H9 (cell line): Measurements from ENCODE around the gene SPINK7. TPM values are rescaled to one million over a fixed set of nuclear protein-coding genes. Genes with fewer than 3 reads are reported as not detected.

Experiments used
- DNase-seq: peaks from one replicate; pipeline ENCODE4 v3.0.0-alpha.2; 2017
- H2AFZ ChIP-seq: one replicate; pipeline ENCODE4 v1.6.1; 2013; ENCODE audit warnings: mild to moderate bottlenecking, low read length, control low read depth, moderate library complexity
- H2AK5ac ChIP-seq: 2 replicates; pipeline ENCODE4 v1.6.1; 2013; ENCODE audit warnings: low read length, control low read depth, mixed read lengths; ENCODE audit not compliant: insufficient read length
- H2BK120ac ChIP-seq: one replicate; pipeline ENCODE4 v1.6.1; 2013; ENCODE audit warnings: low read depth, mild to moderate bottlenecking, low read length, control low read depth, inconsistent platforms; ENCODE audit not compliant: poor library complexity, severe bottlenecking
- H2BK12ac ChIP-seq: 2 replicates; pipeline ENCODE4 v1.6.1; 2013; ENCODE audit warnings: low read length, control low read depth, mixed read lengths, low read depth; ENCODE audit not compliant: insufficient read length
- H2BK15ac ChIP-seq: 2 replicates; pipeline ENCODE4 v1.6.1; 2013; ENCODE audit warnings: low read depth, low read length, control low read depth
- H2BK20ac ChIP-seq: one replicate; pipeline ENCODE4 v1.6.1; 2013; ENCODE audit warnings: low read depth, mild to moderate bottlenecking, low read length, control low read depth, inconsistent platforms; ENCODE audit not compliant: poor library complexity, severe bottlenecking
- H2BK5ac ChIP-seq: 2 replicates; pipeline ENCODE4 v1.6.1; 2013; ENCODE audit warnings: low read length, control low read depth, mixed read lengths; ENCODE audit not compliant: insufficient read length
- H3K14ac ChIP-seq: 2 replicates; pipeline ENCODE4 v1.6.1; 2013; ENCODE audit warnings: low read length, control low read depth; ENCODE audit not compliant: insufficient read depth
- H3K18ac ChIP-seq: 2 replicates; pipeline ENCODE4 v1.6.1; 2013; ENCODE audit warnings: low read depth, mild to moderate bottlenecking, mixed read lengths, low read length, control low read depth; ENCODE audit not compliant: insufficient read length
- H3K23ac ChIP-seq: 2 replicates; pipeline ENCODE4 v1.6.1; 2013; ENCODE audit warnings: low read length, control low read depth, mixed read lengths, low read depth; ENCODE audit not compliant: insufficient read length
- H3K23me2 ChIP-seq: 2 replicates; pipeline ENCODE4 v1.6.1; 2013; ENCODE audit warnings: low read depth, mild to moderate bottlenecking, mixed read lengths, low read length, control low read depth; ENCODE audit not compliant: insufficient read length, poor library complexity, severe bottlenecking
- H3K27ac ChIP-seq: 2 replicates; pipeline ENCODE4 v1.5.1; 2013; ENCODE audit warnings: low read length, control low read depth, mixed read lengths, low read depth; ENCODE audit not compliant: insufficient read length
- H3K27me3 ChIP-seq: 2 replicates; pipeline ENCODE4 v1.6.1; 2013; ENCODE audit warnings: low read length, control low read depth, inconsistent platforms; ENCODE audit not compliant: insufficient read depth
- H3K4ac ChIP-seq: 2 replicates; pipeline ENCODE4 v1.6.1; 2013; ENCODE audit warnings: low read depth, mild to moderate bottlenecking, control low read depth, inconsistent platforms, low read length, moderate library complexity
- H3K4me1 ChIP-seq: 2 replicates; pipeline ENCODE4 v1.6.1; 2013; ENCODE audit warnings: low read length, control low read depth, inconsistent platforms; ENCODE audit not compliant: insufficient read depth
- H3K4me2 ChIP-seq: 2 replicates; pipeline ENCODE4 v1.6.1; 2013; ENCODE audit warnings: low read length, control low read depth, mixed read lengths; ENCODE audit not compliant: insufficient read length, insufficient read depth
- H3K56ac ChIP-seq: 2 replicates; pipeline ENCODE4 v1.6.1; 2013; ENCODE audit warnings: low read depth, mild to moderate bottlenecking, mixed read lengths, low read length, control low read depth; ENCODE audit not compliant: insufficient read length
- H3K79me1 ChIP-seq: 2 replicates; pipeline ENCODE4 v1.6.1; 2013; ENCODE audit warnings: low read depth, mild to moderate bottlenecking, moderate library complexity, low read length, control low read depth, inconsistent platforms; ENCODE audit not compliant: insufficient read depth, poor library complexity, severe bottlenecking
- H3K79me2 ChIP-seq: 2 replicates; pipeline ENCODE4 v1.6.1; 2013; ENCODE audit warnings: low read length, control low read depth, inconsistent platforms; ENCODE audit not compliant: insufficient read depth
- H3K9ac ChIP-seq: 2 replicates; pipeline ENCODE4 v1.6.1; 2013; ENCODE audit warnings: low read length, control low read depth, mixed read lengths; ENCODE audit not compliant: insufficient read length; ENCODE audit errors: extremely low read depth
- H3K9me3 ChIP-seq: one replicate; pipeline ENCODE4 v1.6.1; 2013; ENCODE audit warnings: low read depth, low read length, inconsistent platforms; ENCODE audit not compliant: control insufficient read depth
- H3T11ph ChIP-seq: one replicate; pipeline ENCODE4 v1.6.1; 2013; ENCODE audit warnings: mild to moderate bottlenecking, low read length, control low read depth, inconsistent platforms
- H4K20me1 ChIP-seq: one replicate; pipeline ENCODE4 v1.6.1; 2013; ENCODE audit not compliant: control insufficient read depth, insufficient read length, insufficient read depth
- H4K5ac ChIP-seq: 2 replicates; pipeline ENCODE4 v1.6.1; 2013; ENCODE audit warnings: low read depth, mild to moderate bottlenecking, mixed read lengths, low read length, control low read depth; ENCODE audit not compliant: insufficient read length
- H4K8ac ChIP-seq: replicated peaks from 2 replicates; pipeline ENCODE4 v1.6.1; 2013; ENCODE audit warnings: low read length, control low read depth, mixed read lengths, low read depth; ENCODE audit not compliant: insufficient read length
- H4K91ac ChIP-seq: 2 replicates; pipeline ENCODE4 v1.6.1; 2013; ENCODE audit warnings: low read depth, mild to moderate bottlenecking, moderate library complexity, mixed read lengths, low read length, control low read depth; ENCODE audit not compliant: insufficient read length
- H3K27ac Mint-ChIP-seq, 3 experiments: 2 replicates in 2 of 3; 3 replicates in 1 of 3; pipeline ENCODE4 v1.8.0; 2020 to 2021; ENCODE audit warnings: mixed read lengths in 3 of 3, mild to moderate bottlenecking in 1 of 3, moderate library complexity in 1 of 3
- H3K27me3 Mint-ChIP-seq: 2 replicates; pipeline ENCODE4 v1.8.0; 2021; ENCODE audit warnings: low read depth, mild to moderate bottlenecking, moderate library complexity, mixed read lengths
- H3K36me3 Mint-ChIP-seq, 3 experiments: 2 replicates in 2 of 3; 3 replicates in 1 of 3; pipeline ENCODE4 v1.8.0; 2020 to 2021; ENCODE audit warnings: low read depth in 3 of 3, mixed read lengths in 3 of 3; ENCODE audit not compliant: insufficient read depth in 1 of 3
- H3K4me1 Mint-ChIP-seq, 2 experiments: 2 replicates each; pipeline ENCODE4 v1.8.0; 2020; ENCODE audit warnings: mixed read lengths in 2 of 2
- H3K4me3 Mint-ChIP-seq, 2 experiments: 2 replicates in 1 of 2; 3 replicates in 1 of 2; pipeline ENCODE4 v1.8.0; 2020 to 2021; ENCODE audit warnings: mild to moderate bottlenecking in 2 of 2, mixed read lengths in 2 of 2, moderate library complexity in 1 of 2
- H3K9me3 Mint-ChIP-seq, 2 experiments: 2 replicates in 1 of 2; 3 replicates in 1 of 2; pipeline ENCODE4 v1.8.0; 2020; ENCODE audit warnings: mild to moderate bottlenecking in 2 of 2, mixed read lengths in 2 of 2, moderate library complexity in 1 of 2
- CTCF ChIP-seq: fragments of 200-600 bp; sonication (generic); conservative IDR thresholded peaks from 3 replicates; pipeline ENCODE4 v1.8.0; 2021; ENCODE audit warnings: antibody characterized with exemption, mild to moderate bottlenecking
- WGBS: extraction: QIAGEN DNeasy Blood & Tissue Kit; methylation state at CpG from one replicate; pipeline ENCODE4 v1.1.7; 2013; ENCODE audit warnings: missing lambda C conversion rate, low lambda C conversion rate, mixed read lengths; ENCODE audit not compliant: insufficient read length; ENCODE audit errors: extremely low coverage; 5-methylcytosine and 5-hydroxymethylcytosine counted together
- total RNA-seq: library from RNA; stranded (reverse); gene quantifications from 2 replicates; pipeline ENCODE4 v1.2.1, GENCODE V29; 2021

Gene SPINK7
- total RNA-seq, 1 experiment from 2014 or later, result not detected

GRCh38 chr5:148347706-148348105, 35.5 kb downstream of the SPINK7 start:
- Histone ChIP-seq H3K27ac (no peak overlapping the region), H3K9me3 (no peaks in the 10 kb centered on the region), H3K14ac (no peak overlapping the region), H3K23ac (no peak overlapping the region), H2AK5ac (no peak overlapping the region), H3K4ac (no peak overlapping the region), H2BK12ac (no peak overlapping the region), H3K9ac (no peak overlapping the region), H3K4me2 (no peak overlapping the region), H2AFZ (no peak overlapping the region), H3K56ac (no peak overlapping the region), H2BK5ac (no peak overlapping the region), H3K79me1 (no peaks in the 10 kb centered on the region), H3T11ph (no peak overlapping the region), H3K79me2 (no peaks in the 10 kb centered on the region), H4K20me1 (no peaks in the 10 kb centered on the region), H3K18ac (no peak overlapping the region), H2BK15ac (no peak overlapping the region), H3K4me1 (no peaks in the 10 kb centered on the region), H3K27me3 (no peaks in the 10 kb centered on the region), H4K8ac (no peak overlapping the region), H3K23me2 (no peaks in the 10 kb centered on the region), H4K91ac (no peak overlapping the region), H2BK20ac (no peak overlapping the region), H2BK120ac (no peak overlapping the region), H4K5ac (no peak overlapping the region)
- no peaks in the 10 kb centered on the region for H3K27me3 Mint-ChIP-seq
- no CpG with 5 or more reads among the region's 1 CpG for whole genome bisulfite sequencing
- no peak for DNase-seq
- no peaks in the 10 kb centered on the region for H3K36me3 Mint-ChIP-seq
- no peaks in the 10 kb centered on the region for H3K9me3 Mint-ChIP-seq
- no peak for TF ChIP-seq CTCF
- 0 out of 4 replicates have a peak, but pooled peaks cover 0 to 6% of the 10 kb centered on the region in 2 experiments for H3K4me1 Mint-ChIP-seq
- H3K4me3 Mint-ChIP-seq, result no peak overlapping the region
- H3K27ac Mint-ChIP-seq, result no peak overlapping the region
